GM12873 (cell line): Measurements from ENCODE around the gene SUOX.

Experiments used
- TF ChIP-seq, protein P1 (sequence below): IDR thresholded peaks from 2 replicates; pipeline ENCODE4 v1.5.1; 2012; ENCODE audit warnings: low read depth, mild to moderate bottlenecking, moderate library complexity, low read length, control low read depth; ENCODE audit not compliant: insufficient read depth; ENCODE audit errors: missing control alignments

The SUOX gene

DNA sequence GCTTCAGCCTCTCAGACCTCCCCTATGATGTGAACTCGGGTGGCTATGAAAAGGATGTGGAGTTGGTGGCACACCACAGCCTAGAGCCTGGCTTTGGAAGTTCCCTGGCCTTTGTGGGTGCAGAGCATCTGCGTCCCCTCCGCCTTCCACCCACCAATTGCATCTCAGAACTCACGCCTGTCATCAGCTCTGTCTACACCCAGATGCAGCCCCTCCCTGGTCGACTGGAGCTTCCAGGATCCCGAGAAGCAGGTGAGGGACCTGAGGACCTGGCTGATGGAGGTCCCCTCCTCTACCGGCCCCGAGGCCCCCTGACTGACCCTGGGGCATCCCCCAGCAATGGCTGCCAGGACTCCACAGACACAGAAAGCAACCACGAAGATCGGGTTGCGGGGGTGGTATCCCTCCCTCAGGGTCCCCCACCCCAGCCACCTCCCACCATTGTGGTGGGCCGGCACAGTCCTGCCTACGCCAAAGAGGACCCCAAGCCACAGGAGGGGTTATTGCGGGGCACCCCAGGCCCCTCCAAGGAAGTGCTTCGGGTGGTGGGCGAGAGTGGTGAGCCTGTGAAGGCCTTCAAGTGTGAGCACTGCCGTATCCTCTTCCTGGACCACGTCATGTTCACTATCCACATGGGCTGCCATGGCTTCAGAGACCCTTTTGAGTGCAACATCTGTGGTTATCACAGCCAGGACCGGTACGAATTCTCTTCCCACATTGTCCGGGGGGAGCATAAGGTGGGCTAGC lies 37.7 kb downstream of the SUOX start:
- TF ChIP-seq, protein P1, sequence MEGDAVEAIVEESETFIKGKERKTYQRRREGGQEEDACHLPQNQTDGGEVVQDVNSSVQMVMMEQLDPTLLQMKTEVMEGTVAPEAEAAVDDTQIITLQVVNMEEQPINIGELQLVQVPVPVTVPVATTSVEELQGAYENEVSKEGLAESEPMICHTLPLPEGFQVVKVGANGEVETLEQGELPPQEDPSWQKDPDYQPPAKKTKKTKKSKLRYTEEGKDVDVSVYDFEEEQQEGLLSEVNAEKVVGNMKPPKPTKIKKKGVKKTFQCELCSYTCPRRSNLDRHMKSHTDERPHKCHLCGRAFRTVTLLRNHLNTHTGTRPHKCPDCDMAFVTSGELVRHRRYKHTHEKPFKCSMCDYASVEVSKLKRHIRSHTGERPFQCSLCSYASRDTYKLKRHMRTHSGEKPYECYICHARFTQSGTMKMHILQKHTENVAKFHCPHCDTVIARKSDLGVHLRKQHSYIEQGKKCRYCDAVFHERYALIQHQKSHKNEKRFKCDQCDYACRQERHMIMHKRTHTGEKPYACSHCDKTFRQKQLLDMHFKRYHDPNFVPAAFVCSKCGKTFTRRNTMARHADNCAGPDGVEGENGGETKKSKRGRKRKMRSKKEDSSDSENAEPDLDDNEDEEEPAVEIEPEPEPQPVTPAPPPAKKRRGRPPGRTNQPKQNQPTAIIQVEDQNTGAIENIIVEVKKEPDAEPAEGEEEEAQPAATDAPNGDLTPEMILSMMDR = no peak

DNA sequence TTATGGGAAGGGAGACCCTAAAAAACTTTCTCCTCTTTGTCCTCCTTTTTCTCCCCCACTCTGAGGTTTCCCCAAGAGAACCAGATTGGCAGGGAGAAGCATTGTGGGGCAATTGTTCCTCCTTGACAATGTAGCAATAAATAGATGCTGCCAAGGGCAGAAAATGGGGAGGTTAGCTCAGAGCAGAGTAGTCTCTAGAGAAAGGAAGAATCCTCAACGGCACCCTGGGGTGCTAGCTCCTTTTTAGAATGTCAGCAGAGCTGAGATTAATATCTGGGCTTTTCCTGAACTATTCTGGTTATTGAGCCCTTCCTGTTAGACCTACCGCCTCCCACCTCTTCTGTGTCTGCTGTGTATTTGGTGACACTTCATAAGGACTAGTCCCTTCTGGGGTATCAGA lies 40.1 kb downstream of the SUOX start:
- TF ChIP-seq, protein P1 = no peak

DNA sequence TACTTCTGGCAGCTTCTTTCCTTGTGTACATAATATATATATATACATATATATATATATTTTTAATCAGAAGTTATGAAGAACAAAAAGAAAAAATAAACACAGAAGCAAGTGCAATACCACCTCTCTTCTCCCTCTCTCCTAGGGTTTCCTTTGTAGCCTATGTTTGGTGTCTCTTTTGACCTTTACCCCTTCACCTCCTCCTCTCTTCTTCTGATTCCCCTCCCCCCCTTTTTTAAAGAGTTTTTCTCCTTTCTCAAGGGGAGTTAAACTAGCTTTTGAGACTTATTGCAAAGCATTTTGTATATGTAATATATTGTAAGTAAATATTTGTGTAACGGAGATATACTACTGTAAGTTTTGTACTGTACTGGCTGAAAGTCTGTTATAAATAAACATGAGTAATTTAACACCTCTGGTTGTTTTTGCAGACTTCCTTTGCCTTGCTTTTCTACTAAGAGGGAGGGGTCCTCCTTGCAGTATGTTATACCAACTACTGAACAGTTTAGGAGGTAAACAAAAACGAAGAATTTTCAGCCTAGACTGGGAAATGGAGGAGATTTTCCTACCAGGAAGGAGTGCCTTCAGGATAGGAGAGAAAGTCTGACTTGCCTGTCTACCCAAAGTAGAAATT lies 41.1 kb downstream of the SUOX start:
- TF ChIP-seq, protein P1 = no peak

DNA sequence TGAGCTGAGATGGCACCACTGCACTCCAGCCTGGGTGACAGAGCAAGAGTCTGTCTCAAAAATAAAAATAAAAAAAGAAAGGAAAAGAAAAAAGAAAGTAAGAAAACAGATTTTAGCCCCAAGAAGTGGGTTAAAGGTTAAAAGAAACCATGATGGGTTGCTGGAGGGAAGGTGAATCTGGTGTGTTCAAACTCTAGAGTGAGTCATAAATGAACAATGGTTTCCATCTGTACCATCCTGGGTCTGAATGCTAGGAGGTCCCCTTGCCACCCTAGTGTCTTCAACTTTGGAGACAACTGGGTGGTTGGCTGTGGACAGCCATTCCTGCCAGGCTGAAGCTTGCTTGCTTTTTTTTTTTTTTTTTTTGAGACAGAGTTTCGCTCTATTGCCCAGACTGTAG lies 43.1 kb downstream of the SUOX start:
- TF ChIP-seq, protein P1 = no peak

DNA sequence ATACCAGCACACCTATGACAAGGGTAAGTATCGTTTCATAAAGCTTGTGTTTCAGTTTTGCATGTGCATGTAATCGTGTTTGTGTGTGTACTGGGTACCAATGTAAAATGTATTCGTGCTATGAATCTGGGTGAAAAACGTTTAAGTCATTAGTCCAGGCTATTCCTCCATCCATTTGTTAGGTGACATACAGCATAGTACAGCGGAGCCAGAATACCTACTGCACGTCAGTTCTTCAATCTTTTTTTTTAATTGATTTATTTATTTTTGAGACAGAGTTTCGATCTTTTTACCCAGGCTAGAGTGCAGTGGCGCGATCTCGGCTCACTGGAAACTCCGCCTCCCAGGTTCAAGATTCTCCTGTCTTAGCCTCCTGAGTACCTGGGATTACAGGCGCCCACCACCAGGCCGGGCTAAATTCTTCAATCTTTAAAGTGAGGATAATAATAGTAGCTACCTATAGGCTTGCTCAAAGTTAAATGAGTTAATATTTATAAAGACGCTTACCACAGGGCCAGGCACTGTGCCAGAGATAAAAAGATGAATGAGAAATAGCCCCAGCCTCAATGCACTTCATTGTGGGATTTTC lies 44.0 kb downstream of the SUOX start:
- TF ChIP-seq, protein P1 = no peak

DNA sequence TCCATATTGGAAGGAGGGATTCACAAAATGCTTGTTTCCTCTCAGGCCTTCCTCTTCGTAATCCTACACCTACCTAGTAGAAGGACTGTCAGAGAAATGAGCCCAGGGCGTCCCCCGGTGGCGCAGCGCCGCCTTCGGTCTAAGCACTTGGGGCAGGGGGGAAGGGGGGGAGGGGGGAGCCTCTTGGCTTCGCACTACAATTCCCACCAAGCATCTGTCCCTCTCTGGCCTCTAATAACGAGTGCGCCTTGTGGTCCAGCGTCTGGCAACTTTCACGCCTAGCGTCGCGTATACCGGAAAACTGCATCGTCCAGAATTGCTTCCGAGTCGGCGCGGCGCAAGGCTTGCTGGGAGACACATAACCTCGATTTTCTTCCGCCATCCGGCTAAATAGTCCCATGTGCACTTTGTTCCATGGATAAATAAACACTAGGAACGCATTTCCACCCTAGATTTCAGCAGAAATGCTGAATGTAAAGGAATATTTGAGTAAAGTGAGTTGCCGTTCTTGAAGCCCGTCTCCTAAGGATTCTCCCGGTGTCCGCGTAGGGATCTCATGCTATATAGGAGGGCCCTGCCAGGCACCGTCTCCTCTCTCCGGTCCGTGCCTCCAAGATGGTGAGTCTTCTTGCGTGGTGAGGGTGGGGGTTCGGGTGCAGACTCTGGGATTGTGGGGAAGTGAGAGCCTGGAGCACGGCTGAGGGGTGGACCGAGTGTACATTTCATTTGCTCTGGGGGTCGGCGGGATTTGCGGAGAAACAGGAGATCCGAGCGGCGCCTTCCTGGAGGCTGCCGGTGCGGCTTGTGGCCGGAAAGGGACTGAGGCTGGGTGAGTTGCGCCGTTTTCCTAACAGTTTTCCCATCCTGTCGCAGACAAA lies 44.7 kb downstream of the SUOX start, which contains the start of gene RPS26:
Gene RPS26, plus strand, starts transcription at position 367 of the 878 bp plus-strand sequence. Its CDS starts 249 bp downstream, at position 616.
- TF ChIP-seq, protein P1 = peak; percentile 64
